ENCODE measurements around the gene SORBS1.

SORBS1 gene

GRCh38 chr10:95306851-95307250 is 254.3 kb downstream of the SORBS1 start:
- H3K36me3 ChIP-seq (ENCODE audit: control insufficient read depth in 2 of 2, insufficient read depth in 2 of 2, low read length in 2 of 2) = no peaks in the 10 kb centered on the region

GRCh38 chr10:95306318-95306650 is 254.9 kb downstream of the SORBS1 start:
- Histone ChIP-seq H3K9me3 (ENCODE audit: control insufficient read depth in 2 of 2, low read length in 2 of 2) (no peaks in the 10 kb centered on the region), H3K27ac (ENCODE audit: low read depth in 2 of 2, low read length in 2 of 2) (no peak overlapping the region), H3K4me1 (ENCODE audit: control insufficient read depth in 2 of 2, insufficient read depth in 2 of 2, low read length in 2 of 2) (peaks cover 17 to 37% of the 10 kb centered on the region in 2 donors), H3K4me3 (ENCODE audit: low read length in 2 of 2) (no peak overlapping the region), H3K9ac (ENCODE audit: low read depth in 1 of 2, low read length in 2 of 2) (no peak overlapping the region), H3K27me3 (ENCODE audit: control insufficient read depth in 2 of 2, insufficient read depth in 2 of 2, low read length in 2 of 2) (peaks cover 0 to 3% of the 10 kb centered on the region in 2 donors), H3K36me3 (ENCODE audit: control insufficient read depth in 2 of 2, insufficient read depth in 2 of 2, low read length in 2 of 2) (no peaks in the 10 kb centered on the region)

More at GRCh38 chr10:95306851-95307250, 254.3 kb downstream of the SORBS1 start:
- Histone ChIP-seq H3K9ac (ENCODE audit: low read depth in 1 of 2, low read length in 2 of 2) (no peak overlapping the region), H3K27ac (ENCODE audit: low read depth in 2 of 2, low read length in 2 of 2) (no peak overlapping the region), H3K4me3 (ENCODE audit: low read length in 2 of 2) (no peak overlapping the region), H3K4me1 (ENCODE audit: control insufficient read depth in 2 of 2, insufficient read depth in 2 of 2, low read length in 2 of 2) (peaks cover 17 to 37% of the 10 kb centered on the region in 2 donors), H3K27me3 (ENCODE audit: control insufficient read depth in 2 of 2, insufficient read depth in 2 of 2, low read length in 2 of 2) (peaks cover 0 to 3% of the 10 kb centered on the region in 2 donors), H3K9me3 (ENCODE audit: control insufficient read depth in 2 of 2, low read length in 2 of 2) (no peaks in the 10 kb centered on the region)

GRCh38 chr10:95305606-95306317 is 255.4 kb downstream of the SORBS1 start:
- no peak overlapping the region for H3K4me3 ChIP-seq (ENCODE audit: low read length in 2 of 2)
- H3K4me1 ChIP-seq (ENCODE audit: control insufficient read depth in 2 of 2, insufficient read depth in 2 of 2, low read length in 2 of 2) = peaks cover 16 to 37% of the 10 kb centered on the region in 2 donors
- H3K27ac ChIP-seq (ENCODE audit: low read depth in 2 of 2, low read length in 2 of 2) = no peak overlapping the region

GRCh38 chr10:95304976-95305375 is 256.2 kb downstream of the SORBS1 start:
- no peaks in the 10 kb centered on the region for H3K27me3 ChIP-seq (ENCODE audit: control insufficient read depth in 2 of 2, insufficient read depth in 2 of 2, low read length in 2 of 2)
- H3K36me3 ChIP-seq (ENCODE audit: control insufficient read depth in 2 of 2, insufficient read depth in 2 of 2, low read length in 2 of 2) = no peaks in the 10 kb centered on the region
- H3K9ac ChIP-seq (ENCODE audit: low read depth in 1 of 2, low read length in 2 of 2) = no peak overlapping the region
- no peak overlapping the region for H3K4me3 ChIP-seq (ENCODE audit: low read length in 2 of 2)
- peaks cover 11 to 31% of the 10 kb centered on the region in 2 donors for H3K4me1 ChIP-seq (ENCODE audit: control insufficient read depth in 2 of 2, insufficient read depth in 2 of 2, low read length in 2 of 2)
- H3K27ac ChIP-seq (ENCODE audit: low read depth in 2 of 2, low read length in 2 of 2) = no peak overlapping the region
- no peaks in the 10 kb centered on the region for H3K9me3 ChIP-seq (ENCODE audit: control insufficient read depth in 2 of 2, low read length in 2 of 2)

More at GRCh38 chr10:95305606-95306317, 255.4 kb downstream of the SORBS1 start:
- no peaks in the 10 kb centered on the region for H3K36me3 ChIP-seq (ENCODE audit: control insufficient read depth in 2 of 2, insufficient read depth in 2 of 2, low read length in 2 of 2)
- H3K9ac ChIP-seq (ENCODE audit: low read depth in 1 of 2, low read length in 2 of 2) = no peak overlapping the region
- peaks cover 0 to 2% of the 10 kb centered on the region in 2 donors for H3K27me3 ChIP-seq (ENCODE audit: control insufficient read depth in 2 of 2, insufficient read depth in 2 of 2, low read length in 2 of 2)
- no peaks in the 10 kb centered on the region for H3K9me3 ChIP-seq (ENCODE audit: control insufficient read depth in 2 of 2, low read length in 2 of 2)

- Histone ChIP-seq H3K4me1 (ENCODE audit: control insufficient read depth in 2 of 2, insufficient read depth in 2 of 2, low read length in 2 of 2) (peaks cover 6 to 27% of the 10 kb centered on the region in 2 donors), H3K4me3 (ENCODE audit: low read length in 2 of 2) (no peak overlapping the region), H3K9ac (ENCODE audit: low read depth in 1 of 2, low read length in 2 of 2) (no peak overlapping the region), H3K36me3 (ENCODE audit: control insufficient read depth in 2 of 2, insufficient read depth in 2 of 2, low read length in 2 of 2) (no peaks in the 10 kb centered on the region), H3K9me3 (ENCODE audit: control insufficient read depth in 2 of 2, low read length in 2 of 2) (no peaks in the 10 kb centered on the region), H3K27ac (ENCODE audit: low read depth in 2 of 2, low read length in 2 of 2) (peak overlapping the region in 1 of 2 donors; percentile 28), H3K27me3 (ENCODE audit: control insufficient read depth in 2 of 2, insufficient read depth in 2 of 2, low read length in 2 of 2) (no peaks in the 10 kb centered on the region)
Measured at GRCh38 chr10:95304463-95304862, 256.7 kb downstream of the SORBS1 start.

GRCh38 chr10:95303950-95304349 is 257.2 kb downstream of the SORBS1 start:
- peak overlapping the region in 1 of 2 donors; percentile 28 for H3K27ac ChIP-seq (ENCODE audit: low read depth in 2 of 2, low read length in 2 of 2)
- H3K4me3 ChIP-seq (ENCODE audit: low read length in 2 of 2) = no peak overlapping the region
- H3K36me3 ChIP-seq (ENCODE audit: control insufficient read depth in 2 of 2, insufficient read depth in 2 of 2, low read length in 2 of 2) = no peaks in the 10 kb centered on the region
- no peak overlapping the region for H3K9ac ChIP-seq (ENCODE audit: low read depth in 1 of 2, low read length in 2 of 2)
- no peaks in the 10 kb centered on the region for H3K27me3 ChIP-seq (ENCODE audit: control insufficient read depth in 2 of 2, insufficient read depth in 2 of 2, low read length in 2 of 2)
- H3K4me1 ChIP-seq (ENCODE audit: control insufficient read depth in 2 of 2, insufficient read depth in 2 of 2, low read length in 2 of 2) = peaks cover 5 to 22% of the 10 kb centered on the region in 2 donors
- H3K9me3 ChIP-seq (ENCODE audit: control insufficient read depth in 2 of 2, low read length in 2 of 2) = no peaks in the 10 kb centered on the region

- H3K9ac ChIP-seq (ENCODE audit: low read depth in 1 of 2, low read length in 2 of 2) = no peak overlapping the region
- peaks cover 5 to 19% of the 10 kb centered on the region in 2 donors for H3K4me1 ChIP-seq (ENCODE audit: control insufficient read depth in 2 of 2, insufficient read depth in 2 of 2, low read length in 2 of 2)
- H3K36me3 ChIP-seq (ENCODE audit: control insufficient read depth in 2 of 2, insufficient read depth in 2 of 2, low read length in 2 of 2) = no peaks in the 10 kb centered on the region
- H3K27ac ChIP-seq (ENCODE audit: low read depth in 2 of 2, low read length in 2 of 2) = no peak overlapping the region
- no peaks in the 10 kb centered on the region for H3K9me3 ChIP-seq (ENCODE audit: control insufficient read depth in 2 of 2, low read length in 2 of 2)
- H3K4me3 ChIP-seq (ENCODE audit: low read length in 2 of 2) = no peak overlapping the region
- H3K27me3 ChIP-seq (ENCODE audit: control insufficient read depth in 2 of 2, insufficient read depth in 2 of 2, low read length in 2 of 2) = no peaks in the 10 kb centered on the region
Measured at GRCh38 chr10:95303535-95303934, 257.6 kb downstream of the SORBS1 start.

GRCh38 chr10:95300022-95300539 is 261.1 kb downstream of the SORBS1 start:
- no peaks in the 10 kb centered on the region for H3K27me3 ChIP-seq (ENCODE audit: control insufficient read depth in 2 of 2, insufficient read depth in 2 of 2, low read length in 2 of 2)
- no peak overlapping the region for H3K27ac ChIP-seq (ENCODE audit: low read depth in 2 of 2, low read length in 2 of 2)
- H3K9me3 ChIP-seq (ENCODE audit: control insufficient read depth in 2 of 2, low read length in 2 of 2) = no peaks in the 10 kb centered on the region
- peaks cover 12 to 17% of the 10 kb centered on the region in 2 donors for H3K4me1 ChIP-seq (ENCODE audit: control insufficient read depth in 2 of 2, insufficient read depth in 2 of 2, low read length in 2 of 2)
- H3K4me3 ChIP-seq (ENCODE audit: low read length in 2 of 2) = no peak overlapping the region
- H3K36me3 ChIP-seq (ENCODE audit: control insufficient read depth in 2 of 2, insufficient read depth in 2 of 2, low read length in 2 of 2) = no peaks in the 10 kb centered on the region
- H3K9ac ChIP-seq (ENCODE audit: low read depth in 1 of 2, low read length in 2 of 2) = no peak overlapping the region

- Histone ChIP-seq H3K27ac (ENCODE audit: low read depth in 2 of 2, low read length in 2 of 2) (no peak overlapping the region), H3K27me3 (ENCODE audit: control insufficient read depth in 2 of 2, insufficient read depth in 2 of 2, low read length in 2 of 2) (no peaks in the 10 kb centered on the region), H3K4me1 (ENCODE audit: control insufficient read depth in 2 of 2, insufficient read depth in 2 of 2, low read length in 2 of 2) (peaks cover 15 to 20% of the 10 kb centered on the region in 2 donors)
Measured at GRCh38 chr10:95297402-95297801, 263.8 kb downstream of the SORBS1 start.

GRCh38 chr10:95296764-95297163 is 264.4 kb downstream of the SORBS1 start:
- Histone ChIP-seq H3K4me1 (ENCODE audit: control insufficient read depth in 2 of 2, insufficient read depth in 2 of 2, low read length in 2 of 2) (peaks cover 15 to 20% of the 10 kb centered on the region in 2 donors), H3K27me3 (ENCODE audit: control insufficient read depth in 2 of 2, insufficient read depth in 2 of 2, low read length in 2 of 2) (no peaks in the 10 kb centered on the region)

More at GRCh38 chr10:95297402-95297801, 263.8 kb downstream of the SORBS1 start:
- Histone ChIP-seq H3K9ac (ENCODE audit: low read depth in 1 of 2, low read length in 2 of 2) (no peak overlapping the region), H3K36me3 (ENCODE audit: control insufficient read depth in 2 of 2, insufficient read depth in 2 of 2, low read length in 2 of 2) (no peaks in the 10 kb centered on the region), H3K4me3 (ENCODE audit: low read length in 2 of 2) (no peak overlapping the region), H3K9me3 (ENCODE audit: control insufficient read depth in 2 of 2, low read length in 2 of 2) (no peaks in the 10 kb centered on the region)

More at GRCh38 chr10:95296764-95297163, 264.4 kb downstream of the SORBS1 start:
- Histone ChIP-seq H3K9ac (ENCODE audit: low read depth in 1 of 2, low read length in 2 of 2) (no peak overlapping the region), H3K9me3 (ENCODE audit: control insufficient read depth in 2 of 2, low read length in 2 of 2) (no peaks in the 10 kb centered on the region), H3K4me3 (ENCODE audit: low read length in 2 of 2) (no peak overlapping the region), H3K27ac (ENCODE audit: low read depth in 2 of 2, low read length in 2 of 2) (no peak overlapping the region), H3K36me3 (ENCODE audit: control insufficient read depth in 2 of 2, insufficient read depth in 2 of 2, low read length in 2 of 2) (no peaks in the 10 kb centered on the region)

Data from mucosa of rectum (tissue), 2 donors.